ENCODE results near the gene TICRR. TPM values are rescaled to one million over a fixed set of nuclear protein-coding genes. Genes with fewer than 3 reads are reported as not detected.

The TICRR gene
- total and polyA plus RNA-seq, 2 donors: 0.13 to 2.9 TPM

DNA sequence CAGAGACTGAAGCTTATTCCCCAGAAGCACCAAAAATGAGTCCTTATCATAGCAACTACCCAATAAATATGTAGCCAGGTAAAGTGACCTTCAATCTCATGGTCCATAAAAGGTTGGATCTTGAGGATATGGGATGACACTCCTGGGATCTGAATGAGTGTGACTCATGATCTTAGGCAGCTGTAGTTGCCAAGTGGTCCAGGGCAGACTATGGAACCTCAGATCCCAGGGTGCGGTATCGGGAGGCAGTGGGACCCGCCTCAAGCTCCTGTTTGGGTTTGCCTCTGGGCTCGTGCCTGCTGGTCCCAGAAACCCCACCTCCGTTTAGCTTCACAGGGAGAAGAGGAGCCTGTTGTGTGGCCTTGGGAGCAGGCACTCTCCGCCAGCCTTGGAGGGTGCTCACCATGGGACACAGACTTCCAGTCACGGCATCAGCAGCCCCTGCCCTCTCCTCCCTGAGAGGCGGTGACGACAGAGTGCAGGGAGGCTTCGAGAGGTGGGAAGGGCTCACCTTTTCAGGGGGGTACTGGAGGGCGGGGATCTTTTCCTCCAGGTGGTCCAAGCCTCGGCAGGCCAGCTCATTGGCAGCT is 95.8 kb downstream of the TICRR start:
- DNase-seq (ENCODE audit: extremely low spot score): no peak
- H3K4me3 ChIP-seq (ENCODE audit: low read depth, low read length): no peak overlapping the region
- H3K36me3 ChIP-seq (ENCODE audit: insufficient read depth): no peaks in the 10 kb centered on the region
- H3K4me1 ChIP-seq (ENCODE audit: insufficient read depth): no peaks in the 10 kb centered on the region
- H3K27ac ChIP-seq (ENCODE audit: low read depth): no peak overlapping the region
- 83% methylated on average over 12 of the region's 12 CpGs for WGBS

DNA sequence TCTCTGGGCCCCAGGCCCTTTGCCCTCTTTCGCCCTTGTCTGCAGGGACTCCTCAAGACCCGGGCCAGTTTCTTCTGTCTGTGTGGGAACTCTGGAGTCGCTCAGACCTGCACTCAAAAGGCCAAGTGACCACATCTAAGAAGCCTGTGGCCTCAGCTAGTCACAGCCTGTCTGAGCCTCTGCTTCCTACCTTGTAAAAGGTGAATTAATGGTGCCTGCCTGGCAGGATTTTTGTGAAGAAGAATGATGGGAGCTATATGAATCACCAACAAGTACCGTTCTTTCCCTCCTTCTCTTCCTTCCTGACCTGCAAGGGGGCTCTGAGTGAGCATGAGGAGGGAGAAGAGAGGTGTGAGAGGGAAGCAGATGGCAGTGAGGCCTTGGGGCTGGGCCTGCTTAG is 96.4 kb downstream of the TICRR start:
- WGBS: 56% methylated on average over 4 of the region's 4 CpGs
- no peak overlapping the region for H3K4me3 ChIP-seq (ENCODE audit: low read depth, low read length)
- H3K36me3 ChIP-seq (ENCODE audit: insufficient read depth): no peaks in the 10 kb centered on the region
- DNase-seq (ENCODE audit: extremely low spot score): no peak
- H3K4me1 ChIP-seq (ENCODE audit: insufficient read depth): no peaks in the 10 kb centered on the region
- no peak overlapping the region for H3K27ac ChIP-seq (ENCODE audit: low read depth)

DNA sequence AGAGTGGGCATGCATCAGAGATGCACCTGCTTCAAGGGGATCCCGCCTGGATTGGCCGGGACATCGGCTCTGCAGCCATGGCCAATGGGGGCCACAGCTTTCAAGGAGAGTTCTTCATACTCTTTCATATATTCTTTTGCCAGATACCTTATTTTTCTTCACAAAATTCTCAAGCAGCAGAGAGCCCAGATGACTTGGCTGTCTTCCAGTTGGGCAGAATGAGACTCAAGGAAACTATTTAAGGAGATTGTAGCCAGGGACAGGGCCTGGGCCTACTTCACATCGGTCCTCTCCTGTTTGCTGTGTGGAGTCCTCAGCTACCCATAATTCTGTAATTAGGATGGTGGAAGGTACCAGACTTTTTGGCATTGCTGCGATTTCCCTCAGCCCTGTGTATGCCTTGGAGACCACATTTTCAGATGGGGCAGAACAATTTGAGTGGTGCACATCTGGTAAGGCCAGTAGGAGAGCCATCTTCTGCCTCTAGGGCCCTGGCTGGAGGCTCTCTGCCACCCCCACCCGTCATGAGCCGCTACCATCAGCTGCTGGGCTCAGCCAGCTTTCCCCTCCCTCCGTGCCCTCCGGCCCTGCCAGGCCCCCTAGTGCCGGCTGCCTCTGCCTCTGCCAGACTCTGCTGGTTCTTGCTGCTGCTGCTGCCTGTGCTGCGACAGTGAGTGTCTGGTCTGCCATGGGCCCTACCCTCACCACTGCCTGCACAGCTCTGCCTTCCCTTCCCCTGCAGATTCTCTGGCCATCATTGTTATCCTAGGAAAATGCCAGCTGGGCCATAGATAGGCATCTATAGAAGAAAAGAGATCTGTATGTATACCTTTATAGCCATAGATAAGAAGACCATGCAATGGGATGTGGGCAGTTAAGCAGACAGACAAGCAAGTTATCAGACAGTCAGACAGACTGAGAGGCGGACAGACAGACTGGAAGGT is 97.2 kb downstream of the TICRR start:
- 82% methylated on average over 12 of the region's 12 CpGs for WGBS
- no peak overlapping the region for H3K27ac ChIP-seq (ENCODE audit: low read depth)
- H3K36me3 ChIP-seq (ENCODE audit: insufficient read depth): no peaks in the 10 kb centered on the region
- no peaks in the 10 kb centered on the region for H3K4me1 ChIP-seq (ENCODE audit: insufficient read depth)
- no peak overlapping the region for H3K4me3 ChIP-seq (ENCODE audit: low read depth, low read length)
- no peak for DNase-seq (ENCODE audit: extremely low spot score)

DNA sequence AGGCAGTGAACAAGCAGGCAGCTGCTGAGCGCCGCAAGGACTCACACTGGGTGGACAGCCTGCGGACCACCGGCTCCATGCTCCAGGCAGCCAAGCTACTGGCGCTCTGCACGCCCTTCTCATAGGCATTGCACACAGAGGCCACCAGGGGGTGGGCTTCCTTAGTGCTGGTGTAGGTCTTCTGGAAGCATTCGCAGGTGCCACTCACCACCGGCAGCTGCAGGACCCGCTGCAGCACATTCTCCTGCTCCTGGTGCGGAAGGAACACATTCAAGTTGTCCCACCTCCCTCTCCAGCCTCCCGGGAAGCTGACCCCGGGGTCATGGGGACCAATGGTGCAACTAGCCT is 97.9 kb downstream of the TICRR start:
- no peaks in the 10 kb centered on the region for H3K4me1 ChIP-seq (ENCODE audit: insufficient read depth)
- no peak for DNase-seq (ENCODE audit: extremely low spot score)
- WGBS: 69% methylated on average over 12 of the region's 12 CpGs
- H3K36me3 ChIP-seq (ENCODE audit: insufficient read depth): no peaks in the 10 kb centered on the region
- H3K27ac ChIP-seq (ENCODE audit: low read depth): no peak overlapping the region
- no peak overlapping the region for H3K4me3 ChIP-seq (ENCODE audit: low read depth, low read length)

DNA sequence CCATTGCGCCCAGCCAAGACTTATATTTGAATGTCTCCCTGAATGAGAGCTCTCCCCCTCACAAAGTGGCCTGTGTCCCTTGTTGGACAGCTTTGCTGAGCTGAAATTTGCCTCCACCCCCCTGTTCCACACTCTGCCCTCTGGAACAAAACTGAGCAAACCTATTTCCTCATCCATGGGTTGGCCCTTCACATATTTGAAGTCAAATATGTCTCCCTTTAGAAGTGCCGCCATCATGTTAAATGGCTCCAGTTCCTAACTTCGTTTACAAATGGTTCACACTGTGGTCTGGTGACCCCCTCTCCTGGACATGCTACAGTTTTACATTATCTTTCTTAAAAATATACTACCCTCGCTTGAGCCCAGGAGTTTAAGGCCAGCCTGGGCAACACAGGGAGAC is 99.3 kb downstream of the TICRR start:
- WGBS: 79% methylated on average over 4 of the region's 4 CpGs
- no peak overlapping the region for H3K4me3 ChIP-seq (ENCODE audit: low read depth, low read length)
- no peak for DNase-seq (ENCODE audit: extremely low spot score)
- no peak overlapping the region for H3K27ac ChIP-seq (ENCODE audit: low read depth)
- H3K36me3 ChIP-seq (ENCODE audit: insufficient read depth): no peaks in the 10 kb centered on the region
- H3K4me1 ChIP-seq (ENCODE audit: insufficient read depth): no peaks in the 10 kb centered on the region

DNA sequence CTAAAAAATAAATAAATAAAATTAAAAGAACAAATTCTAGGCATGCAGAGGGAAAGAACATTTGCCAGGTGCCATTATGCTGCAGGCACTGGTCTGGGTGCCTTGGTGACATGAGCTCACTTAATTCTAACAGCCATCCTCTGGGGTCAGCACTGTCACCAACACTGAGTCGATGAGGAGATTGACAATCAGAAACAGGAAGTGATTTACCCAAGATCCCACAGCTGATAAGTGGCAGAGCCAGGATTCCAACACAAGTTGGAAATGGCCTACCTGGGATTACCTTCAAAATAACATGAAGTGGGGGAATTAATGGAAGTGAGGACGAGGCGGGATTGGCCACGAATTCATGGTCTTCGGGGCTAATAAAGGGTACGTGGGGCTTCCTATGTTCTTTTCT is 100.3 kb downstream of the TICRR start:
- no peaks in the 10 kb centered on the region for H3K36me3 ChIP-seq (ENCODE audit: insufficient read depth)
- no peaks in the 10 kb centered on the region for H3K4me1 ChIP-seq (ENCODE audit: insufficient read depth)
- H3K4me3 ChIP-seq (ENCODE audit: low read depth, low read length): no peak overlapping the region
- 77% methylated on average over 6 of the region's 6 CpGs for WGBS
- no peak overlapping the region for H3K27ac ChIP-seq (ENCODE audit: low read depth)
- no peak for DNase-seq (ENCODE audit: extremely low spot score)

DNA sequence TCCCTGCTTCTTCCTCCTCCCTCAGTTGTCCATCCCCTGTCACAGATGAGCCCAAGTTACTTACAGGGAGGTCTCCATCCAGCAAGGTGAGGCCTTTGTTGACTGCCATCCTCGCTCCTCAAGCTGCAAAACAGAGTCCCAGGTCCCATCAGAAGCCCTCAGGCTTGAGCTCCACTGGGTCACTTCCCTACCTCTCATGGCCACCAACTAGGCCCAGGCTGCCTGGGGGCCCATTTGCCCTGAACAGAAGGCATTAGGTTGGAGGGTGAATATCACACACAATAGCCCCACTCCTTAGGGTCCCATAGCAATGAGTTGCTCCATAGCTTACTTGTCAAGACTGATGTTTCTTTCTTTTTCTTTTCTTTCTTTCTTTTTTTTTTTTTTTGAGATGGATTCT is 102.1 kb downstream of the TICRR start:
- no peaks in the 10 kb centered on the region for H3K36me3 ChIP-seq (ENCODE audit: insufficient read depth)
- H3K27ac ChIP-seq (ENCODE audit: low read depth): no peak overlapping the region
- WGBS: 97% methylated on average over 1 of the region's 1 CpG
- peaks cover 3% of the 10 kb centered on the region for H3K4me1 ChIP-seq (ENCODE audit: insufficient read depth)
- H3K4me3 ChIP-seq (ENCODE audit: low read depth, low read length): no peak overlapping the region
- DNase-seq (ENCODE audit: extremely low spot score): no peak

Other genes with a start within 250 kb of the TICRR start
- gene POLG, start 240.6 kb upstream of the TICRR start, total RNA-seq: 31.1 TPM
- 33.2 TPM for gene POLG, start 240.6 kb upstream of the TICRR start, polyA plus RNA-seq
- 0.16 TPM for gene RHCG, start 78.9 kb upstream of the TICRR start, total RNA-seq
- 0.13 TPM for gene RHCG, start 78.9 kb upstream of the TICRR start, polyA plus RNA-seq
- 9.4 TPM for gene KIF7, start 80.0 kb downstream of the TICRR start, total RNA-seq
- 9.9 TPM for gene KIF7, start 80.0 kb downstream of the TICRR start, polyA plus RNA-seq
- gene PLIN1, start 103.9 kb downstream of the TICRR start, total RNA-seq: 3.6 TPM
- gene PLIN1, start 103.9 kb downstream of the TICRR start, polyA plus RNA-seq: 24.4 TPM
- 17.1 TPM for gene PEX11A, start 115.3 kb downstream of the TICRR start, total RNA-seq
- 10.6 TPM for gene PEX11A, start 115.3 kb downstream of the TICRR start, polyA plus RNA-seq
- gene WDR93, start 115.3 kb downstream of the TICRR start, total RNA-seq: not detected
- 0.16 TPM for gene WDR93, start 115.3 kb downstream of the TICRR start, polyA plus RNA-seq
- not detected for gene MESP1, start 175.8 kb downstream of the TICRR start, total RNA-seq
- gene MESP1, start 175.8 kb downstream of the TICRR start, polyA plus RNA-seq: 0.91 TPM
- not detected for gene MESP2, start 200.9 kb downstream of the TICRR start, total RNA-seq
- gene MESP2, start 200.9 kb downstream of the TICRR start, polyA plus RNA-seq: 0.10 TPM
- gene ANPEP, start 239.4 kb downstream of the TICRR start, total RNA-seq: 14.6 TPM
- 26.8 TPM for gene ANPEP, start 239.4 kb downstream of the TICRR start, polyA plus RNA-seq

All from urinary bladder (tissue), 4 donors.